A673 (cell line): Measurements from ENCODE around the gene ZSCAN30. TPM values are rescaled to one million over a fixed set of nuclear protein-coding genes. Genes with fewer than 3 reads are reported as not detected.

Experiments
- BruUV-seq: library from RNA; stranded (reverse); fragments of 400-500 nt; replicated peaks from 2 replicates; lab custom pipeline; 2021; lab: Mats Ljungman, UMichigan
- CTCF ChIA-PET: fragments of 300-600 bp; sonication (Branson Sonifier 250); formaldehyde crosslinking; loops from one replicate; lab custom pipeline; 2022; ENCODE audit warnings: antibody characterized with exemption; lab: Charles Lee
- POLR2A ChIA-PET: fragments of 300-600 bp; sonication (Branson Sonifier 250); formaldehyde crosslinking; loops from one replicate; lab custom pipeline; 2022; ENCODE audit warnings: antibody characterized with exemption; ENCODE audit not compliant: low non-redundant PET; lab: Charles Lee
- DNase-seq: peaks from one replicate; pipeline ENCODE4 v3.0.0-alpha.2; 2015; ENCODE audit warnings: low spot score
- H3K27ac ChIP-seq: fragments of 200-600 bp; sonication (generic); 2 replicates; pipeline ENCODE4 v1.5.1; 2016; ENCODE audit warnings: mixed run types, low read depth, mild to moderate bottlenecking, mixed read lengths, antibody characterized with exemption, low read length; ENCODE audit not compliant: poor library complexity, severe bottlenecking
- H3K27me3 ChIP-seq: fragments of 200-600 bp; sonication (generic); replicated peaks from 2 replicates; pipeline ENCODE4 v1.6.1; 2017; ENCODE audit warnings: mixed run types, low read depth, mild to moderate bottlenecking, mixed read lengths, antibody characterized with exemption, low read length; ENCODE audit not compliant: insufficient read depth, poor library complexity
- H3K36me3 ChIP-seq: fragments of 200-600 bp; sonication (generic); 2 replicates; pipeline ENCODE4 v1.6.1; 2016; ENCODE audit warnings: mixed run types, mild to moderate bottlenecking, mixed read lengths, antibody characterized with exemption, low read length; ENCODE audit not compliant: insufficient read depth, poor library complexity, severe bottlenecking
- H3K4me1 ChIP-seq: fragments of 200-600 bp; sonication (generic); 2 replicates; pipeline ENCODE4 v1.6.1; 2017; ENCODE audit warnings: mixed run types, mild to moderate bottlenecking, mixed read lengths, antibody characterized with exemption, low read length; ENCODE audit not compliant: insufficient read depth, poor library complexity, severe bottlenecking
- H3K4me3 ChIP-seq: fragments of 200-600 bp; sonication (generic); 2 replicates; pipeline ENCODE4 v1.5.1; 2016; ENCODE audit warnings: low read depth, mixed run types, mild to moderate bottlenecking, mixed read lengths, low read length; ENCODE audit not compliant: poor library complexity, severe bottlenecking
- H3K9me3 ChIP-seq: fragments of 200-600 bp; sonication (generic); 2 replicates; pipeline ENCODE4 v1.6.1; 2016; ENCODE audit warnings: mixed run types, low read depth, mild to moderate bottlenecking, mixed read lengths, antibody characterized with exemption, low read length; ENCODE audit not compliant: poor library complexity, severe bottlenecking
- EZH2 ChIP-seq: fragments of 200-600 bp; sonication (generic); IDR thresholded peaks from 2 replicates; pipeline ENCODE4 v1.6.1; 2017; ENCODE audit warnings: borderline replicate concordance, low read depth, mild to moderate bottlenecking, mixed read lengths, antibody characterized with exemption, low read length; ENCODE audit not compliant: poor library complexity, severe bottlenecking
- intact Hi-C: fragments of 100-400 bp; cut with micrococcal nuclease; formaldehyde crosslinking; loops from one replicate; pipeline ENCODE4 v1.10.0; 2022; ENCODE audit not compliant: unreplicated experiment
- total RNA-seq: library from RNA; stranded (reverse); gene quantifications from 2 replicates; pipeline ENCODE4 v1.2.3, GENCODE V29; 2021
- TF ChIP-seq, protein P1 (sequence below): fragments of 300-800, 200-600 bp; sonication (generic); conservative IDR thresholded peaks from 2 replicates; pipeline ENCODE4 v1.5.1; 2017; ENCODE audit warnings: low read depth, mild to moderate bottlenecking, antibody characterized with exemption, low read length, moderate library complexity, mixed read lengths

ZSCAN30 gene
- total RNA-seq, 1 experiment from 2014 or later = 17.0 TPM

DNA sequence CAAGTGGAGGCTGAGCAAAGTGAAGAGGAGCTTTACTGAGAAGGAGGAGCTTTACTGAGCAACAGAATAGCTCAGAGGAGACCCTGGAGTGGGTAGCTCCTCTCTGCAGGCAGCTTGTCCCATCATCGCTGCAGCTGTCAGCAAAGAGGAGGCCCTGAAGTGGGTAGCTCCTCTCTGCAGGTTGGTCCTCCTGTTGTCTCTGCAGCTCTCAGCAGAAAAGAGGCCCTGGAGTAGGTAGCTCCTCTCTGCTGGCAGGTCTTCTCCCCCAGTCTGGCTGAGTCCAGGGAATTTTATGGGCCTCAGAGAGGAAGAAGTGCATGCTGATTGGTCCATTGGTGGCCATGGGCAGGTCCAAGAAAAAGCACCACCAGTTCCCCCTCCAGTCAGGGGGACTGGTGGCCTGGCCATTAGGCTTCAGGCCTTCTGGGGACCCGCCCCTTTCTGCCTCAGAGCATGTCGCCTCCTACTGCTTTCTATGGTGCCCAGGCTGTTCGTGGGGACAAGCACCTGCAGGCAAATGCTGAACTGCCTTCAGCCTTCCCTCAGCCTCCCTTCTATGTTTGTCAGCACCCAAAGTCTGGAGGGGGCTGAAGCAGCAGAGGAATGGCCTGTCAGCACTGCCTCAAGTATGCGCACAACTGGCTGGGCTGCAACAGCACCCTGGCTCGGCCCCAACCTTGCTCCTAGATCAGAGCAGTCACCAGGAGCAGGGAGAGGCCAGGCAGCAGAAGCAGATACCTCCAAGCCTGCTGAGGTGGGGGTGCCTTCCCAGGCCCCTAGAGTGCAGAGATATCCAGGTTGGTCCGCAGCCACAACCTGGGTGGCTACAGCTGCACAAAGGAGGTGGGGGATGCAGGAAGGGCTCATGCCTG lies 5.9 kb downstream of the ZSCAN30 start:
- POLR2A ChIA-PET = no interaction called here
- intact Hi-C loops = no loop called here
- BruUV-seq = no TSS peak
- Histone ChIP-seq H3K4me1 (no peaks in the 10 kb centered on the region), H3K27me3 (no peaks in the 10 kb centered on the region), H3K36me3 (no peaks in the 10 kb centered on the region), H3K27ac (no peak overlapping the region), H3K9me3 (peaks cover 31% of the 10 kb centered on the region), H3K4me3 (no peak overlapping the region)
- CTCF ChIA-PET = no interaction called here
- no peak for DNase-seq
- TF ChIP-seq, protein P1, sequence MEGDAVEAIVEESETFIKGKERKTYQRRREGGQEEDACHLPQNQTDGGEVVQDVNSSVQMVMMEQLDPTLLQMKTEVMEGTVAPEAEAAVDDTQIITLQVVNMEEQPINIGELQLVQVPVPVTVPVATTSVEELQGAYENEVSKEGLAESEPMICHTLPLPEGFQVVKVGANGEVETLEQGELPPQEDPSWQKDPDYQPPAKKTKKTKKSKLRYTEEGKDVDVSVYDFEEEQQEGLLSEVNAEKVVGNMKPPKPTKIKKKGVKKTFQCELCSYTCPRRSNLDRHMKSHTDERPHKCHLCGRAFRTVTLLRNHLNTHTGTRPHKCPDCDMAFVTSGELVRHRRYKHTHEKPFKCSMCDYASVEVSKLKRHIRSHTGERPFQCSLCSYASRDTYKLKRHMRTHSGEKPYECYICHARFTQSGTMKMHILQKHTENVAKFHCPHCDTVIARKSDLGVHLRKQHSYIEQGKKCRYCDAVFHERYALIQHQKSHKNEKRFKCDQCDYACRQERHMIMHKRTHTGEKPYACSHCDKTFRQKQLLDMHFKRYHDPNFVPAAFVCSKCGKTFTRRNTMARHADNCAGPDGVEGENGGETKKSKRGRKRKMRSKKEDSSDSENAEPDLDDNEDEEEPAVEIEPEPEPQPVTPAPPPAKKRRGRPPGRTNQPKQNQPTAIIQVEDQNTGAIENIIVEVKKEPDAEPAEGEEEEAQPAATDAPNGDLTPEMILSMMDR = no peak
- no peak for TF ChIP-seq EZH2

DNA sequence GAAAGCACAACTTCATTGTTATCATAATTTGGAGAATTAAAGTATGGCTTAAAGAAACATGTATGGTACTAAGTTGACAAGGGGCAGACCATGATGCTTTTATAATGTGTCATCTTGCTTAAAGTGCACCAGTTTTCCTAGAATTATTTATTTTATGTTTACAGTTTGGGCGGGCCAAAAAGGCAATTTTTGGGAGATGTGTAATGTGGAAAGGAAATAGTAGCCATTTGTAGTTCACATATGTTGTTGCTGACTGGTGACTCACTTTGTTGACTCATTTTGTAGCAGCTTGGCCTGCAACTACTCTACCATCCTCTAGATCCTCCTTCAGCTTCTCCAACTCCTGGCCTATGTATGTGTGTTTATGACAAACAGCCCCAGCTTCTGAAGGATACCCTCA lies 7.7 kb downstream of the ZSCAN30 start:
- CTCF ChIA-PET = no interaction called here
- TF ChIP-seq, protein P1 = no peak
- TF ChIP-seq EZH2 = no peak
- no peaks in the 10 kb centered on the region for H3K4me1 ChIP-seq
- H3K27ac ChIP-seq = no peak overlapping the region
- intact Hi-C loops = no loop called here
- no peak overlapping the region for H3K4me3 ChIP-seq
- H3K36me3 ChIP-seq = no peaks in the 10 kb centered on the region
- DNase-seq = no peak
- POLR2A ChIA-PET = no interaction called here
- H3K9me3 ChIP-seq = peaks cover 31% of the 10 kb centered on the region
- no peaks in the 10 kb centered on the region for H3K27me3 ChIP-seq
- BruUV-seq = no TSS peak

DNA sequence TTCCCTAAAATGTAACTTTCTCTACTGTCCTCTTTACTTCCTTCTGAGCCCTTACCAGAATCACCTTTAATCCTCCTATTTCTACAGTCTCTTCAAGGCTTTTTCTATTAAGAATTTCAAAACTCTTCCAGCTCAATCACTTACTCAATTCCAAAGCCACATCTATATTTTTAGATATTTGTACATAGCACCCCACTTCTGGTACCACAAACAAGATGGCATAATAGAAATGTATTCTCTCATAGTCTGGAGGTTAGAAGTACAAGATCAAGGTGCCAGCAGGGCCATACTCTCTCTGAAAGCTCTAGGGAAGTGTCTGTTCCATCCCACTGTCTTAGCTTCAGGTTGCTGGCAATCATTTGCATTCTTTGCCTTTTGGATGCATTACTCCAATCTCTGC lies 11.1 kb downstream of the ZSCAN30 start:
- ChIA-PET POLR2A (no interaction called here), CTCF (no interaction called here)
- peaks cover 8% of the 10 kb centered on the region for H3K9me3 ChIP-seq
- no peak for TF ChIP-seq EZH2
- TF ChIP-seq, protein P1 = no peak
- no peak overlapping the region for H3K27ac ChIP-seq
- intact Hi-C loops = no loop called here
- H3K36me3 ChIP-seq = no peaks in the 10 kb centered on the region
- no peaks in the 10 kb centered on the region for H3K4me1 ChIP-seq
- BruUV-seq = no TSS peak
- no peaks in the 10 kb centered on the region for H3K27me3 ChIP-seq
- no peak overlapping the region for H3K4me3 ChIP-seq
- no peak for DNase-seq
